Activated T-cell treated with anti-CD3 and anti-CD28 coated beads, Interleukin-2, amount 50 U/mL, for 72 hours (primary cell): ENCODE results near the gene CCDC9B. TPM values are rescaled to one million over a fixed set of nuclear protein-coding genes. Genes with fewer than 3 reads are reported as not detected.

Source experiments
- ATAC-seq, 2 donors: fragments of 150-1000 bp; cut with Tn5 transposase; replicated peaks in 1 of 2; 2 replicates each; pipeline ENCODE4 v1.10.0; 2021; ENCODE audit warnings: moderate library complexity in 2 of 2, mild to moderate bottlenecking in 1 of 2
- DNase-seq, 2 donors: peaks; one replicate each; pipeline ENCODE4 v3.0.0; 2021 to 2022; ENCODE audit warnings: mixed read lengths in 1 of 2
- H3K27ac Mint-ChIP-seq: one replicate; pipeline ENCODE4 v1.8.0; 2022; ENCODE audit warnings: mild to moderate bottlenecking, moderate library complexity, mixed read lengths
- H3K27me3 Mint-ChIP-seq: one replicate; pipeline ENCODE4 v1.8.0; 2022; ENCODE audit warnings: low read depth, mixed read lengths
- H3K36me3 Mint-ChIP-seq, 2 donors: one replicate each; pipeline ENCODE4 v1.8.0; 2022; ENCODE audit warnings: mixed read lengths in 2 of 2, mild to moderate bottlenecking in 1 of 2; ENCODE audit not compliant: insufficient read depth in 2 of 2
- H3K4me1 Mint-ChIP-seq: one replicate; pipeline ENCODE4 v1.8.0; 2022; ENCODE audit warnings: low read depth, mixed read lengths
- H3K4me3 Mint-ChIP-seq, 2 donors: one replicate each; pipeline ENCODE4 v1.8.0; 2022; ENCODE audit warnings: mild to moderate bottlenecking in 2 of 2, mixed read lengths in 2 of 2, moderate library complexity in 2 of 2
- H3K9me3 Mint-ChIP-seq, 2 donors: one replicate each; pipeline ENCODE4 v1.8.0; 2022; ENCODE audit warnings: mixed read lengths in 2 of 2
- total RNA-seq, 2 donors: library from RNA; stranded (reverse); gene quantifications; one replicate each; pipeline ENCODE4 v1.2.3, GENCODE V29; 2022

CCDC9B gene
- total RNA-seq, 2 donors from 2014 or later: 1.0 to 1.6 TPM

- no peaks in the 10 kb centered on the region for H3K27me3 Mint-ChIP-seq
- DNase-seq (no peak), ATAC-seq (no peak)
- H3K36me3 Mint-ChIP-seq: no peaks in the 10 kb centered on the region
- no peak overlapping the region for H3K27ac Mint-ChIP-seq
- peak overlapping the region in 1 of 2 donors; percentile 44 for H3K4me3 Mint-ChIP-seq
- peaks cover 19% of the 10 kb centered on the region for H3K4me1 Mint-ChIP-seq
- H3K9me3 Mint-ChIP-seq: no peaks in the 10 kb centered on the region
Measured at GRCh38 chr15:40369474-40369869, 28.7 kb upstream of the CCDC9B start.

GRCh38 chr15:40368719-40369473, 28.2 kb upstream of the CCDC9B start:
- no peaks in the 10 kb centered on the region for H3K27me3 Mint-ChIP-seq
- no peaks in the 10 kb centered on the region for H3K9me3 Mint-ChIP-seq
- peak overlapping the region in 1 of 2 donors; percentile 47 for H3K4me3 Mint-ChIP-seq

GRCh38 chr15:40367686-40368611, 27.2 kb upstream of the CCDC9B start:
- Mint-ChIP-seq H3K27ac (no peak overlapping the region), H3K4me3 (peak overlapping the region; percentile 73 to 75), H3K27me3 (no peaks in the 10 kb centered on the region), H3K9me3 (no peaks in the 10 kb centered on the region), H3K36me3 (no peaks in the 10 kb centered on the region), H3K4me1 (peaks cover 19% of the 10 kb centered on the region)
- DNase-seq (peak; percentile 90 to 91), ATAC-seq (peak; percentile 96)

More at GRCh38 chr15:40368719-40369473, 28.2 kb upstream of the CCDC9B start:
- DNase-seq (no peak), ATAC-seq (no peak)
- no peaks in the 10 kb centered on the region for H3K36me3 Mint-ChIP-seq
- no peak overlapping the region for H3K27ac Mint-ChIP-seq
- H3K4me1 Mint-ChIP-seq: peaks cover 19% of the 10 kb centered on the region

GRCh38 chr15:40367371-40367685, 26.6 kb upstream of the CCDC9B start:
- H3K36me3 Mint-ChIP-seq: no peaks in the 10 kb centered on the region
- H3K4me3 Mint-ChIP-seq: peak overlapping the region; percentile 73 to 75
- ATAC-seq: no peak
- no peak for DNase-seq
- H3K27me3 Mint-ChIP-seq: no peaks in the 10 kb centered on the region
- no peaks in the 10 kb centered on the region for H3K9me3 Mint-ChIP-seq
- H3K27ac Mint-ChIP-seq: no peak overlapping the region
- peaks cover 19% of the 10 kb centered on the region for H3K4me1 Mint-ChIP-seq

GRCh38 chr15:40366457-40367370, 26.0 kb upstream of the CCDC9B start:
- Mint-ChIP-seq H3K4me3 (peak overlapping the region; percentile 73 to 75), H3K9me3 (no peaks in the 10 kb centered on the region), H3K27ac (no peak overlapping the region), H3K4me1 (peaks cover 19% of the 10 kb centered on the region), H3K27me3 (no peaks in the 10 kb centered on the region), H3K36me3 (no peaks in the 10 kb centered on the region)
- DNase-seq (no peak), ATAC-seq (no peak)

GRCh38 chr15:40365624-40366456, 25.1 kb upstream of the CCDC9B start:
- Mint-ChIP-seq H3K27ac (no peak overlapping the region), H3K4me3 (peak overlapping the region in 1 of 2 donors; percentile 14), H3K4me1 (peaks cover 19% of the 10 kb centered on the region), H3K36me3 (no peaks in the 10 kb centered on the region), H3K9me3 (no peaks in the 10 kb centered on the region), H3K27me3 (no peaks in the 10 kb centered on the region)
- DNase-seq: no peak
- ATAC-seq: no peak

GRCh38 chr15:40365016-40365415, 24.3 kb upstream of the CCDC9B start:
- no peak for DNase-seq
- Mint-ChIP-seq H3K9me3 (no peaks in the 10 kb centered on the region), H3K4me3 (no peak overlapping the region), H3K27ac (no peak overlapping the region), H3K27me3 (no peaks in the 10 kb centered on the region), H3K4me1 (peaks cover 19% of the 10 kb centered on the region), H3K36me3 (no peaks in the 10 kb centered on the region)
- ATAC-seq: no peak

- ATAC-seq (no peak), DNase-seq (no peak)
- H3K36me3 Mint-ChIP-seq: no peaks in the 10 kb centered on the region
- no peak overlapping the region for H3K27ac Mint-ChIP-seq
- H3K27me3 Mint-ChIP-seq: peaks cover under 1% of the 10 kb centered on the region
- peaks cover 19% of the 10 kb centered on the region for H3K4me1 Mint-ChIP-seq
- no peaks in the 10 kb centered on the region for H3K9me3 Mint-ChIP-seq
- H3K4me3 Mint-ChIP-seq: no peak overlapping the region
Measured at GRCh38 chr15:40364251-40364650, 23.5 kb upstream of the CCDC9B start.

GRCh38 chr15:40363611-40364010, 22.9 kb upstream of the CCDC9B start:
- Mint-ChIP-seq H3K4me3 (no peak overlapping the region), H3K9me3 (no peaks in the 10 kb centered on the region), H3K36me3 (no peaks in the 10 kb centered on the region), H3K27me3 (peaks cover 5% of the 10 kb centered on the region), H3K4me1 (peaks cover 19% of the 10 kb centered on the region), H3K27ac (no peak overlapping the region)
- no peak for ATAC-seq
- DNase-seq: no peak

- Mint-ChIP-seq H3K27me3 (peaks cover 14% of the 10 kb centered on the region), H3K4me1 (peaks cover 8% of the 10 kb centered on the region), H3K36me3 (no peaks in the 10 kb centered on the region), H3K9me3 (no peaks in the 10 kb centered on the region), H3K27ac (no peak overlapping the region), H3K4me3 (no peak overlapping the region)
- DNase-seq (no peak), ATAC-seq (no peak)
Measured at GRCh38 chr15:40361640-40362039, 20.9 kb upstream of the CCDC9B start.

- Mint-ChIP-seq H3K27me3 (peaks cover 18% of the 10 kb centered on the region), H3K4me1 (no peaks in the 10 kb centered on the region)
- no peak for DNase-seq
Measured at GRCh38 chr15:40360015-40360414, 19.3 kb upstream of the CCDC9B start.

More at GRCh38 chr15:40360015-40360414, 19.3 kb upstream of the CCDC9B start:
- Mint-ChIP-seq H3K4me3 (no peak overlapping the region), H3K9me3 (no peaks in the 10 kb centered on the region), H3K36me3 (no peaks in the 10 kb centered on the region), H3K27ac (no peak overlapping the region)
- ATAC-seq: no peak
